ENCODE data around the gene SLC1A5. TPM values are rescaled to one million over a fixed set of nuclear protein-coding genes. Genes with fewer than 3 reads are reported as not detected.

Gene SLC1A5
- polyA plus RNA-seq, 3 donors: 34.6 to 64.9 (median 57.3) TPM

- Histone ChIP-seq H3K36me3 (replicated peaks in 1 of 2; ENCODE audit: control insufficient read depth in 1 of 2, insufficient read depth in 2 of 2, low read length in 2 of 2) (peaks cover 48 to 73% of the 10 kb centered on the region in 2 donors), H3K27ac (ENCODE audit: low read depth in 1 of 2, low read length in 2 of 2) (peak overlapping the region in 1 of 2 donors; percentile 38), H3K9me3 (replicated peaks in 1 of 2; ENCODE audit: control insufficient read depth in 1 of 2, insufficient read depth in 1 of 2, low read length in 2 of 2) (no peaks in the 10 kb centered on the region), H3K4me1 (ENCODE audit: control insufficient read depth in 1 of 2, insufficient read depth in 2 of 2, low read length in 2 of 2) (peaks cover 10 to 13% of the 10 kb centered on the region in 2 donors), H3K4me3 (replicated peaks in 1 of 3; ENCODE audit: low read depth in 2 of 3, low read length in 3 of 3) (no peak overlapping the region), H3K79me2 (ENCODE audit: insufficient read depth, low read length) (peaks cover 12% of the 10 kb centered on the region), H4K20me1 (ENCODE audit: insufficient read depth, low read length) (peaks cover 32% of the 10 kb centered on the region), H3K9ac (ENCODE audit: insufficient read depth, low read length, poor library complexity, severe bottlenecking) (no peak overlapping the region), H2AFZ (ENCODE audit: insufficient read depth, low read depth, low read length, poor library complexity, severe bottlenecking) (no peak overlapping the region), H3K27me3 (ENCODE audit: control insufficient read depth in 2 of 2, insufficient read depth in 2 of 2, low read length in 2 of 2) (no peaks in the 10 kb centered on the region), H3K4me2 (replicated peaks; ENCODE audit: extremely low read depth, low read length, poor library complexity, severe bottlenecking) (no peak overlapping the region)
- no peak for TF ChIP-seq CTCF (IDR thresholded peaks at IDR 0.05)
- peaks cover 50 to 72% of the 10 kb centered on the region in 2 donors for H3K36me3 Mint-ChIP-seq
- H3K27ac Mint-ChIP-seq: peak overlapping the region in 5 of 7 donors; percentile 9 to 68 (median 57)
- peaks cover 0 to 3% (median 0%) of the 10 kb centered on the region in 3 donors for H3K27me3 Mint-ChIP-seq (ENCODE audit: low read depth in 3 of 3)
- WGBS (ENCODE audit: insufficient coverage): over 99% methylated on average over 22 of the region's 33 CpGs
- H3K4me3 Mint-ChIP-seq: peak overlapping the region in 1 of 2 donors; percentile 34
- intact Hi-C loops (cut with micrococcal nuclease): loop anchor here in 1 of 2 donors (5.0 kb wide), 1 partner anchor 65 kb away; no protein-coding TSS in a partner anchor
- no peak for DNase-seq
- H3K4me1 Mint-ChIP-seq: peaks cover 16% of the 10 kb centered on the region
- H3K9me3 Mint-ChIP-seq: no peaks in the 10 kb centered on the region
Observed at GRCh38 chr19:46776927-46777911, 11.2 kb downstream of the SLC1A5 start.

GRCh38 chr19:46775642-46776258, 12.6 kb downstream of the SLC1A5 start:
- Histone ChIP-seq H3K27ac (ENCODE audit: low read depth in 1 of 2, low read length in 2 of 2) (no peak overlapping the region), H3K79me2 (ENCODE audit: insufficient read depth, low read length) (peaks cover 4% of the 10 kb centered on the region), H3K9me3 (replicated peaks in 1 of 2; ENCODE audit: control insufficient read depth in 1 of 2, insufficient read depth in 1 of 2, low read length in 2 of 2) (no peaks in the 10 kb centered on the region), H3K27me3 (ENCODE audit: control insufficient read depth in 2 of 2, insufficient read depth in 2 of 2, low read length in 2 of 2) (no peaks in the 10 kb centered on the region), H4K20me1 (ENCODE audit: insufficient read depth, low read length) (peaks cover 28% of the 10 kb centered on the region), H3K9ac (ENCODE audit: insufficient read depth, low read length, poor library complexity, severe bottlenecking) (no peak overlapping the region), H3K4me3 (replicated peaks in 1 of 3; ENCODE audit: low read depth in 2 of 3, low read length in 3 of 3) (no peak overlapping the region), H3K36me3 (replicated peaks in 1 of 2; ENCODE audit: control insufficient read depth in 1 of 2, insufficient read depth in 2 of 2, low read length in 2 of 2) (peaks cover 38 to 59% of the 10 kb centered on the region in 2 donors), H3K4me1 (ENCODE audit: control insufficient read depth in 1 of 2, insufficient read depth in 2 of 2, low read length in 2 of 2) (peaks cover 10 to 13% of the 10 kb centered on the region in 2 donors), H2AFZ (ENCODE audit: insufficient read depth, low read depth, low read length, poor library complexity, severe bottlenecking) (no peak overlapping the region), H3K4me2 (replicated peaks; ENCODE audit: extremely low read depth, low read length, poor library complexity, severe bottlenecking) (no peak overlapping the region)
- TF ChIP-seq CTCF (IDR thresholded peaks at IDR 0.05): no peak
- Mint-ChIP-seq H3K36me3 (peaks cover 40 to 57% of the 10 kb centered on the region in 2 donors), H3K27me3 (ENCODE audit: low read depth in 3 of 3) (peaks cover 0 to 3% (median 0%) of the 10 kb centered on the region in 3 donors), H3K4me1 (peaks cover 16% of the 10 kb centered on the region), H3K27ac (no peak overlapping the region), H3K9me3 (no peaks in the 10 kb centered on the region), H3K4me3 (no peak overlapping the region)
- 98% methylated on average over 6 of the region's 11 CpGs for WGBS (ENCODE audit: insufficient coverage)
- intact Hi-C loops (cut with micrococcal nuclease): loop anchor here in 1 of 2 donors (5.0 kb wide), 1 partner anchor 67 kb away; no protein-coding TSS in a partner anchor
- DNase-seq: no peak

Data from CD14-positive monocyte (primary cell).